ENCODE measurements around the gene THTPA. TPM values are rescaled to one million over a fixed set of nuclear protein-coding genes. Genes with fewer than 3 reads are reported as not detected.
"Not testable (repeated sequence)": the region's sequence is repeated elsewhere in the genome, so short reads cannot be mapped to it uniquely, and the experiment has no call there.

The THTPA gene
- total RNA-seq, 1 experiment from 2014 or later, result 16.8 TPM

- intact Hi-C loops (cut with micrococcal nuclease), result no loop called here
- H3K36me3 Mint-ChIP-seq (ENCODE audit: insufficient read depth, unreplicated experiment), result no peaks in the 10 kb centered on the region
- DNase-seq (ENCODE audit: unreplicated experiment), result no peak
- H3K9me3 Mint-ChIP-seq (ENCODE audit: unreplicated experiment), result no peaks in the 10 kb centered on the region
- BruUV-seq (replicated peaks), result no TSS peak
- no peak overlapping the region for H3K27ac Mint-ChIP-seq (ENCODE audit: low read depth, unreplicated experiment)
- H3K4me1 Mint-ChIP-seq (ENCODE audit: insufficient read depth, unreplicated experiment), result no peaks in the 10 kb centered on the region
- H3K27me3 Mint-ChIP-seq (ENCODE audit: insufficient read depth, unreplicated experiment), result peaks cover 14% of the 10 kb centered on the region
- H3K4me3 Mint-ChIP-seq (ENCODE audit: unreplicated experiment), result no peak overlapping the region
- CTCF ChIA-PET, result interaction anchor here (0.6 to 1.8 kb wide), 8 partner anchors 15 to 326 kb away, joined by 3 to 6 read pairs (median 3); no protein-coding TSS in a partner anchor
- no peak for TF ChIP-seq CTCF (IDR thresholded peaks at IDR 0.05; ENCODE audit: unreplicated experiment)
- POLR2A ChIA-PET, result no interaction called here
Observed at GRCh38 chr14:23582906-23583760, 27.1 kb downstream of the THTPA start.

DNA sequence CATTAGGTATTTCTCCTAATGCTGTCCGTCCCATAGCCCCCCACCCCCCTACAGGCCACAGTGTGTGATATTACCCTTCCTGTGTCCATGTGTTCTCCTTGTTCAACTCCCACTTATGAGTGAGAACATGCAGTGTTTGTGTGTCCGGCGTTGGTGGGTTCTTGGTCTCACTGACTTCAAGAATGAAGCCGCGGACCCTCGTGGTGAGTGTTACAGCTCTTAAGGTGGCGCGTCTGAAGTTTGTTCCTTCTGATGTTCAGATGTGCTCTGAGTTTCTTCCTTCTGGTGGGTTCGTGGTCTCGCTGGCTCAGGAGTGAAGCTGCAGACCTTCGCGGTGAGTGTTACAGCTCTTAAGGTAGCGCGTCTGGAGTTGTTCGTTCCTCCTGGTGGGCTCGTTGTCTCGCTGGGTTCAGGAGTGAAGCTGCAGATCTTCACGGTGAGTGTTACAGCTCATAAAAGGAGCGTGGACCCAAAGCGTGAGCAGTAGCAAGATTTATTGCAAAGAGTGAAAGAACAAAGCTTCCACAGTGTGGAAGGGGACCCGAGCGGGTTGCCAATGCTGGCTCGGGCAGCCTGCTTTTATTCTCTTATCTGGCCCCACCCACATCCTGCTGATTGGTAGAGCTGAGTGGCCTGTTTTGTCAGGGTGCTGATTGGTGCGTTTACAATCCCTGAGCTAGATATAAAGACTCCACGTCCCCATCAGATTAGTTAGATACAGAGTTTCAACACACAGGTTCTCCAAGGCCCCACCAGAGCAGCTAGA lies 27.9 kb downstream of the THTPA start:
- H3K36me3 Mint-ChIP-seq (ENCODE audit: insufficient read depth, unreplicated experiment); H3K27ac Mint-ChIP-seq (ENCODE audit: low read depth, unreplicated experiment); H3K27me3 Mint-ChIP-seq (ENCODE audit: insufficient read depth, unreplicated experiment); intact Hi-C loops (cut with micrococcal nuclease); POLR2A ChIA-PET; H3K9me3 Mint-ChIP-seq (ENCODE audit: unreplicated experiment); H3K4me1 Mint-ChIP-seq (ENCODE audit: insufficient read depth, unreplicated experiment); DNase-seq (ENCODE audit: unreplicated experiment); BruUV-seq (replicated peaks); H3K4me3 Mint-ChIP-seq (ENCODE audit: unreplicated experiment): not testable (repeated sequence)
- CTCF ChIA-PET, result interaction anchor here (1.3 to 1.8 kb wide), 4 partner anchors 24 to 326 kb away, joined by 3 to 6 read pairs (median 5); no protein-coding TSS in a partner anchor

GRCh38 chr14:23584527-23585203 lies 28.6 kb downstream of the THTPA start:
- H3K4me3 Mint-ChIP-seq (ENCODE audit: unreplicated experiment); H3K4me1 Mint-ChIP-seq (ENCODE audit: insufficient read depth, unreplicated experiment); H3K36me3 Mint-ChIP-seq (ENCODE audit: insufficient read depth, unreplicated experiment); BruUV-seq (replicated peaks); H3K27me3 Mint-ChIP-seq (ENCODE audit: insufficient read depth, unreplicated experiment); H3K9me3 Mint-ChIP-seq (ENCODE audit: unreplicated experiment); DNase-seq (ENCODE audit: unreplicated experiment); H3K27ac Mint-ChIP-seq (ENCODE audit: low read depth, unreplicated experiment): not testable (repeated sequence)
- ChIA-PET POLR2A (interaction anchor here (1.4 kb wide), 1 partner anchor 16 kb away, joined by 3 read pairs; no protein-coding TSS in a partner anchor), CTCF (interaction anchor here (1.3 to 1.8 kb wide), 2 partner anchors 48 to 326 kb away, joined by 3 to 5 read pairs; no protein-coding TSS in a partner anchor)
- intact Hi-C loops (cut with micrococcal nuclease), result loop anchor here (5.0 kb wide), 1 partner anchor 143 kb away; no protein-coding TSS in a partner anchor

DNA sequence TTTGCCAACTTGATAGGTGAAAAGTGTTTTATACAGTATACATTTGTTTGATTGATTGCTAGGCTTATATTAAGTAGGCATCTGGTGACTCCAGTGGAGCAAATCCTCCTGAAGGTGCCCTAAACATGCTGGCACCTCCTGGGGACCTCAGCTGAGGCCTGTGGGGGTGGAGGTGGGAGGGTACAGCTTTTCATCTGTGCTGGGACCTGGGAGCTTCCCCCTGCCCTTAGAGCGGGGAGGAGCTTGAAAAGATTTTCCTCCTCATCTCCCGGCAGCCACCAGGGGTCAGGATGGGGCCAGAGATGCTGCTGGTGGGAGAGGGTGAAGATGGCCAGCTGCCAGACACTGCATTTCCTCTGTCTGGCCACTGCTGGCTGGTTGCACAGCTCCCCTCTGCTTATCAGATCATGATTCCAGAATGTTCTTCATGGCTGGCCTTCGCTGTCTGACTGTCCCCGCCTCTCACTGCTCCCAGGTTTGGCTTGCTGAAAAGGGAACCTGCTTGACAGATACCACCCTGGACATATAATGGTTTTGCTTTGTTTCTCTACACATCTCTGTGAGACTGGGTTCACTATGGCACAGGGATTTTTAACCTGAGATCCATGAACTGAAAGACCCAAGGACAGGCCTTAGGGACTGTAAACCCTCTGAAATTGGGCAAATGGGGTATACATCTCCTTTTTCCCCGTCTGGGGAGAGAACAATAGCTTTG lies 33.0 kb downstream of the THTPA start:
- Mint-ChIP-seq H3K4me1 (ENCODE audit: insufficient read depth, unreplicated experiment) (no peaks in the 10 kb centered on the region), H3K4me3 (ENCODE audit: unreplicated experiment) (no peak overlapping the region), H3K36me3 (ENCODE audit: insufficient read depth, unreplicated experiment) (no peaks in the 10 kb centered on the region), H3K9me3 (ENCODE audit: unreplicated experiment) (peaks cover 10% of the 10 kb centered on the region), H3K27ac (ENCODE audit: low read depth, unreplicated experiment) (no peak overlapping the region), H3K27me3 (ENCODE audit: insufficient read depth, unreplicated experiment) (no peaks in the 10 kb centered on the region)
- peak; percentile 74 for TF ChIP-seq CTCF (IDR thresholded peaks at IDR 0.05; ENCODE audit: unreplicated experiment)
- peak; percentile 84 for DNase-seq (ENCODE audit: unreplicated experiment)
- ChIA-PET CTCF (interaction anchor here (0.5 to 4.6 kb wide), 33 partner anchors 8 to 740 kb away, joined by 3 to 45 read pairs (median 4); no protein-coding TSS in a partner anchor), POLR2A (interaction anchor here (1.4 to 2.1 kb wide), 2 partner anchors 43 to 322 kb away, joined by 6 to 11 read pairs; no protein-coding TSS in a partner anchor)
- intact Hi-C loops (cut with micrococcal nuclease), result loop anchor here (1.0 to 5.0 kb wide), 3 partner anchors 138 to 342 kb away; no protein-coding TSS in a partner anchor
- no TSS peak for BruUV-seq (replicated peaks)

Data from MCF 10A (cell line).